BJ (cell line): ENCODE results near the gene PRICKLE1. TPM values are rescaled to one million over a fixed set of nuclear protein-coding genes. Genes with fewer than 3 reads are reported as not detected.

Source experiments
- CTCF ChIA-PET: fragments of 350-600 bp; formaldehyde crosslinking; extraction: SDS; loops from one replicate; lab custom pipeline; 2021; ENCODE audit warnings: antibody characterized with exemption, inconsistent platforms; lab: Yijun Ruan, JAX
- POLR2A ChIA-PET: fragments of 300-600 bp; sonication (Branson Sonifier 250); formaldehyde crosslinking; extraction: SDS; loops from one replicate; lab custom pipeline; 2021; ENCODE audit warnings: antibody characterized with exemption; lab: Charles Lee
- DNase-seq: peaks from one replicate; pipeline ENCODE4 v3.0.0-alpha.2; 2011; ENCODE audit warnings: low read depth
- H3K27me3 ChIP-seq: 2 replicates; pipeline ENCODE4 v1.6.0; 2011; ENCODE audit warnings: low read length; ENCODE audit not compliant: control insufficient read depth, insufficient read depth
- H3K36me3 ChIP-seq: 2 replicates; pipeline ENCODE4 v1.5.1; 2011; ENCODE audit warnings: low read length; ENCODE audit not compliant: control insufficient read depth, insufficient read depth
- H3K4me3 ChIP-seq: 2 replicates; pipeline ENCODE4 v1.5.1; 2011; ENCODE audit warnings: low read depth, mild to moderate bottlenecking, control low read depth, low read length
- polyA plus RNA-seq: library from polyadenylated mRNA; depleted of rRNA; stranded (reverse); fragments of >200 nt; gene quantifications from 2 replicates; pipeline ENCODE4 v1.2.3, GENCODE V29; 2011
- TF ChIP-seq, protein P1 (sequence below): IDR thresholded peaks from 2 replicates; pipeline ENCODE4 v1.5.1; 2011; ENCODE audit warnings: low read depth, mild to moderate bottlenecking, control low read depth, inconsistent platforms, low read length, moderate library complexity; ENCODE audit not compliant: insufficient read depth

The PRICKLE1 gene
- polyA plus RNA-seq, 1 experiment: 19.9 TPM

- H3K36me3 ChIP-seq: peaks cover 2% of the 10 kb centered on the region
- H3K27me3 ChIP-seq: no peaks in the 10 kb centered on the region
- ChIA-PET POLR2A (no interaction called here), CTCF (no interaction called here)
- TF ChIP-seq, protein P1, sequence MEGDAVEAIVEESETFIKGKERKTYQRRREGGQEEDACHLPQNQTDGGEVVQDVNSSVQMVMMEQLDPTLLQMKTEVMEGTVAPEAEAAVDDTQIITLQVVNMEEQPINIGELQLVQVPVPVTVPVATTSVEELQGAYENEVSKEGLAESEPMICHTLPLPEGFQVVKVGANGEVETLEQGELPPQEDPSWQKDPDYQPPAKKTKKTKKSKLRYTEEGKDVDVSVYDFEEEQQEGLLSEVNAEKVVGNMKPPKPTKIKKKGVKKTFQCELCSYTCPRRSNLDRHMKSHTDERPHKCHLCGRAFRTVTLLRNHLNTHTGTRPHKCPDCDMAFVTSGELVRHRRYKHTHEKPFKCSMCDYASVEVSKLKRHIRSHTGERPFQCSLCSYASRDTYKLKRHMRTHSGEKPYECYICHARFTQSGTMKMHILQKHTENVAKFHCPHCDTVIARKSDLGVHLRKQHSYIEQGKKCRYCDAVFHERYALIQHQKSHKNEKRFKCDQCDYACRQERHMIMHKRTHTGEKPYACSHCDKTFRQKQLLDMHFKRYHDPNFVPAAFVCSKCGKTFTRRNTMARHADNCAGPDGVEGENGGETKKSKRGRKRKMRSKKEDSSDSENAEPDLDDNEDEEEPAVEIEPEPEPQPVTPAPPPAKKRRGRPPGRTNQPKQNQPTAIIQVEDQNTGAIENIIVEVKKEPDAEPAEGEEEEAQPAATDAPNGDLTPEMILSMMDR: no peak
- H3K4me3 ChIP-seq: no peak overlapping the region
- DNase-seq: no peak
These were observed 143.7 kb downstream of the PRICKLE1 start for GRCh38 chr12:42445891-42446290.

GRCh38 chr12:42444192-42444943 is 145.2 kb downstream of the PRICKLE1 start:
- TF ChIP-seq, protein P1: no peak
- CTCF ChIA-PET: interaction anchor here (1.2 kb wide), 1 partner anchor 11 kb away, joined by 3 read pairs; no protein-coding TSS in a partner anchor
- POLR2A ChIA-PET: no interaction called here

DNA sequence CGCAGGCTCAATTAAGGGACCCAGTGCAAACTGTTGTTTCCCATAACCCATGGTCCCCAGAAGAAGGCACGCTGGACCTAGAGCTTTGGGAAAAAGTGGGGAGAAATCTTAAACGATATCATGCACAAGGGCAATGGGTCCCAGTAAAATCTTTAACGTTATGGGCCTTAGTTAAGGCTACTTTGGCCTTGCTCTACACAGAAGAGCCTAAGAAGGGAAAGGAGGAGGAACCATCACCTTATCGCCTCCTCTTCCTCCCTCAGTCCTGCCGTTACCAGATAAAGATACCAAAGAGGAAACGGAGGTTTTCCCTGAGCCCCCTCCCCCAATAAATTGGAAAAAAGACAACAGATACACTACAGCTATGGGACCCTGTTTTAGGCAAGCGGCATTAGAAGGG is 146.7 kb downstream of the PRICKLE1 start:
- POLR2A ChIA-PET: no interaction called here
- Histone ChIP-seq H3K36me3 (peaks cover 2% of the 10 kb centered on the region), H3K4me3 (no peak overlapping the region), H3K27me3 (no peaks in the 10 kb centered on the region)
- CTCF ChIA-PET: no interaction called here
- DNase-seq: no peak
- TF ChIP-seq, protein P1: no peak

More at GRCh38 chr12:42444192-42444943, 145.2 kb downstream of the PRICKLE1 start:
- peaks cover 2% of the 10 kb centered on the region for H3K36me3 ChIP-seq
- DNase-seq: no peak
- no peak overlapping the region for H3K4me3 ChIP-seq
- no peaks in the 10 kb centered on the region for H3K27me3 ChIP-seq

- DNase-seq: no peak
- CTCF ChIA-PET: no interaction called here
- POLR2A ChIA-PET: no interaction called here
- H3K4me3 ChIP-seq: no peak overlapping the region
- no peaks in the 10 kb centered on the region for H3K27me3 ChIP-seq
- TF ChIP-seq, protein P1: no peak
- peaks cover 2% of the 10 kb centered on the region for H3K36me3 ChIP-seq
These were observed 147.2 kb downstream of the PRICKLE1 start for GRCh38 chr12:42442311-42442759.

DNA sequence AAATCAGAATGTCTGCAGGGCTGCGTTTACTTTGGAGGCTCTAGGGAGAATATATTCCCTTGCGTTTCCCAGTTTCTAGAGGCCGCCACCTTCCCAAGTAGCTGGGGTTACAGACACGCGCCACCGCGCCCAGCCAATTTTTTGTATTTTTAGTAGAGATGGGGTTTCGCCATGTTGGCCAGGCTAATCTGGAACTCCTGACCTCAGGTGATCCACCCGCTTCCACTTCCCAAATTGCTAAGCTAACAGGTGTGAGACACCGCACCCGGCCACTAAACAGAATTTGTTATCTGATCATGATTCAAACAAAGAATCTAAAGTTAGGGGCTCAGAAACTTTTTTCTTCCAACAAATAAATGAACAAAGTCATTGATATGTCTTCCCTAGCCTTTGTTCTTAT is 148.9 kb downstream of the PRICKLE1 start:
- ChIA-PET POLR2A (no interaction called here), CTCF (no interaction called here)
- H3K36me3 ChIP-seq: no peaks in the 10 kb centered on the region; the same call in 1 of the 2 replicates
- no peak overlapping the region for H3K4me3 ChIP-seq
- TF ChIP-seq, protein P1: no peak
- no peak for DNase-seq
- no peaks in the 10 kb centered on the region for H3K27me3 ChIP-seq
